Esophagus squamous epithelium (tissue), 5 donors: ENCODE results near the gene SH3RF1. TPM values are rescaled to one million over a fixed set of nuclear protein-coding genes. Genes with fewer than 3 reads are reported as not detected.
"Not testable (repeated sequence)": the region's sequence is repeated elsewhere in the genome, so short reads cannot be mapped to it uniquely, and the experiment has no call there.

Experiments used
- DNase-seq: peaks from one replicate; lab custom pipeline; 2025; lab: John Stamatoyannopoulos, UW
- H3K27ac ChIP-seq, 4 donors: fragments of 200-600 bp; sonication (generic); one replicate each; pipeline ENCODE4 v1.5.1; 2016 to 2019; ENCODE audit warnings: mild to moderate bottlenecking in 1 of 4
- H3K27me3 ChIP-seq, 4 donors: fragments of 200-600 bp; sonication (generic); 1 replicate in 3 of 4; 2 replicates in 1 of 4; pipeline versions ENCODE4 v1.5.1 to v1.6.0; 2017 to 2021; ENCODE audit warnings: antibody characterized with exemption in 1 of 4
- H3K36me3 ChIP-seq, 3 donors: fragments of 200-600 bp; sonication (generic); one replicate each; pipeline ENCODE4 v1.5.1; 2016 to 2019
- H3K4me1 ChIP-seq, 3 donors: fragments of 200-600 bp; sonication (generic); one replicate each; pipeline ENCODE4 v1.5.1; 2017 to 2019
- H3K4me3 ChIP-seq, 4 donors: fragments of 200-600 bp; sonication (generic); 1 replicate in 3 of 4; 2 replicates in 1 of 4; pipeline ENCODE4 v1.5.1; 2016 to 2019; ENCODE audit warnings: mild to moderate bottlenecking in 2 of 4, moderate library complexity in 1 of 4
- H3K9me3 ChIP-seq, 3 donors: fragments of 200-600 bp; sonication (generic); one replicate each; pipeline ENCODE4 v1.5.1; 2016 to 2019
- CTCF ChIP-seq, 6 experiments: fragments of 450-650 bp in 4 of 6; fragments of 200-600 bp in 2 of 6; sonication (generic) in 2 of 6; IDR thresholded peaks; one replicate each; pipeline ENCODE4 v1.5.1; 2016 to 2019; ENCODE audit warnings: antibody characterized with exemption in 6 of 6, mild to moderate bottlenecking in 4 of 6, moderate library complexity in 4 of 6
- POLR2A ChIP-seq, 4 donors: fragments of 450-650 bp; IDR thresholded peaks; one replicate each; pipeline ENCODE4 v1.6.1; 2017; ENCODE audit warnings: antibody characterized with exemption in 4 of 4, mild to moderate bottlenecking in 4 of 4, moderate library complexity in 3 of 4
- WGBS, 2 donors: methylation state at CpG; one replicate each; pipeline ENCODE4 v1.1.5; 2018; 5-methylcytosine and 5-hydroxymethylcytosine counted together
- intact Hi-C: fragments of 100-400 bp; cut with DNase I; formaldehyde crosslinking; loops from one replicate; pipeline ENCODE4 v1.15.0; 2022
- total RNA-seq, 4 donors: library from RNA; depleted of rRNA; stranded (reverse); fragments of >200 nt; gene quantifications; one replicate each; pipeline ENCODE4 v1.1.0, GENCODE V29; 2016
- donor health status: DM: yes; HTN: yes; CAD: no.

The SH3RF1 gene
- total RNA-seq, 4 donors from 2014 or later, result 3.9 to 9.3 (median 5.7) TPM

GRCh38 chr4:169183581-169183980 lies 87.2 kb downstream of the SH3RF1 start:
- WGBS, 2 donors, result 41 to 68% methylated on average over 2 of the region's 2 CpGs
- peaks cover 0 to 54% (median 17%) of the 10 kb centered on the region in 3 donors for H3K4me1 ChIP-seq
- no peaks in the 10 kb centered on the region for H3K36me3 ChIP-seq
- intact Hi-C loops, result no loop called here
- H3K27ac ChIP-seq, result peak overlapping the region in 1 of 4 donors; percentile 21
- no peak for DNase-seq
- no peak overlapping the region for H3K4me3 ChIP-seq
- H3K27me3 ChIP-seq, result no peaks in the 10 kb centered on the region
- TF ChIP-seq POLR2A (IDR thresholded peaks at IDR 0.05), result no peak
- TF ChIP-seq CTCF (IDR thresholded peaks at IDR 0.05), result no peak
- no peaks in the 10 kb centered on the region for H3K9me3 ChIP-seq

GRCh38 chr4:169179609-169180521 lies 90.9 kb downstream of the SH3RF1 start:
- no peak for DNase-seq
- intact Hi-C loops, result no loop called here
- TF ChIP-seq POLR2A (IDR thresholded peaks at IDR 0.05) (no peak), CTCF (IDR thresholded peaks at IDR 0.05) (no peak)
- Histone ChIP-seq H3K27ac (peak overlapping the region in 3 of 4 donors; percentile 16 to 45 (median 20)), H3K4me1 (peaks cover 0 to 47% (median 17%) of the 10 kb centered on the region in 3 donors), H3K9me3 (no peaks in the 10 kb centered on the region), H3K36me3 (no peaks in the 10 kb centered on the region), H3K27me3 (no peaks in the 10 kb centered on the region), H3K4me3 (peak overlapping the region in 3 of 4 donors; percentile 0 to 24 (median 8))
- WGBS, 2 donors, result 38 to 46% methylated on average over 13 of the region's 13 CpGs

GRCh38 chr4:169178092-169178491 lies 92.7 kb downstream of the SH3RF1 start:
- H3K9me3 ChIP-seq, intact Hi-C loops, H3K27ac ChIP-seq, DNase-seq, H3K4me3 ChIP-seq, H3K36me3 ChIP-seq, H3K27me3 ChIP-seq: not testable (repeated sequence)
- 90 to 92% methylated on average over 4 of the region's 4 CpGs for WGBS, 2 donors
- H3K4me1 ChIP-seq, result peaks cover 0 to 30% (median 3%) of the 10 kb centered on the region in 3 donors

- DNase-seq, result no peak
- H3K4me3 ChIP-seq, result no peak overlapping the region
- intact Hi-C loops, result no loop called here
- peaks cover 0 to 23% (median 3%) of the 10 kb centered on the region in 3 donors for H3K4me1 ChIP-seq
- TF ChIP-seq POLR2A (IDR thresholded peaks at IDR 0.05) (no peak), CTCF (IDR thresholded peaks at IDR 0.05) (no peak)
- WGBS, 2 donors, result 55 to 82% methylated on average over 2 to 3 of the region's 3 CpGs
- no peak overlapping the region for H3K27ac ChIP-seq
- H3K36me3 ChIP-seq, result no peaks in the 10 kb centered on the region
- no peaks in the 10 kb centered on the region for H3K9me3 ChIP-seq
- H3K27me3 ChIP-seq, result no peaks in the 10 kb centered on the region
Observed at GRCh38 chr4:169175476-169175875, 95.3 kb downstream of the SH3RF1 start.

GRCh38 chr4:169175035-169175434 lies 95.7 kb downstream of the SH3RF1 start:
- DNase-seq, result no peak
- H3K27ac ChIP-seq, result no peak overlapping the region
- no peaks in the 10 kb centered on the region for H3K9me3 ChIP-seq
- peaks cover 0 to 18% (median 3%) of the 10 kb centered on the region in 3 donors for H3K4me1 ChIP-seq
- 95% methylated on average over 4 of the region's 4 CpGs for WGBS, 2 donors
- intact Hi-C loops, result no loop called here
- TF ChIP-seq CTCF (IDR thresholded peaks at IDR 0.05) (no peak), POLR2A (IDR thresholded peaks at IDR 0.05) (no peak)
- H3K27me3 ChIP-seq, result no peaks in the 10 kb centered on the region
- H3K36me3 ChIP-seq, result no peaks in the 10 kb centered on the region
- no peak overlapping the region for H3K4me3 ChIP-seq
